GM23338 (cell line): ENCODE data around the gene TMEM229B. TPM values are rescaled to one million over a fixed set of nuclear protein-coding genes. Genes with fewer than 3 reads are reported as not detected.
A peak's percentile ranks its signal among the peaks of the same experiment; 100 is the strongest.

Experiments
- ATAC-seq: fragments of 200-7000 bp; cut with Tn5 transposase; 3 replicates; pipeline ENCODE4 v1.9.1; 2020
- DNase-seq: peaks from one replicate; pipeline ENCODE4 v3.0.0-alpha.2; 2015; ENCODE audit warnings: low spot score
- H2AFZ ChIP-seq: fragments of 200-600 bp; sonication (generic); 2 replicates; pipeline ENCODE4 v1.8.0; 2016; ENCODE audit warnings: antibody characterized with exemption, mild to moderate bottlenecking, moderate library complexity
- H3F3A ChIP-seq: fragments of 200-600 bp; sonication (generic); replicated peaks from 2 replicates; pipeline ENCODE4 v1.8.0; 2017; ENCODE audit warnings: antibody characterized with exemption, mixed run types, low read depth
- H3K27ac ChIP-seq: fragments of 200-600 bp; sonication (generic); 2 replicates; pipeline ENCODE4 v1.6.1; 2016; ENCODE audit warnings: low read depth
- H3K27me3 ChIP-seq: fragments of 200-600 bp; sonication (generic); 2 replicates; pipeline ENCODE4 v1.8.0; 2016; ENCODE audit warnings: mild to moderate bottlenecking, mixed run types, moderate library complexity; ENCODE audit not compliant: insufficient read depth
- H3K36me3 ChIP-seq: fragments of 200-600 bp; sonication (generic); 2 replicates; pipeline ENCODE4 v1.8.0; 2016; ENCODE audit warnings: mild to moderate bottlenecking; ENCODE audit not compliant: insufficient read depth
- H3K4me1 ChIP-seq: fragments of 200-600 bp; sonication (generic); 2 replicates; pipeline ENCODE4 v1.8.0; 2016; ENCODE audit warnings: mild to moderate bottlenecking, moderate library complexity; ENCODE audit not compliant: insufficient read depth
- H3K4me2 ChIP-seq: fragments of 200-600 bp; sonication (generic); 2 replicates; pipeline ENCODE4 v1.7.1; 2017; ENCODE audit warnings: mixed run types
- H3K4me3 ChIP-seq: fragments of 200-600 bp; sonication (generic); 2 replicates; pipeline ENCODE4 v1.6.1; 2016; ENCODE audit warnings: mixed run types
- H3K79me2 ChIP-seq: fragments of 200-600 bp; sonication (generic); replicated peaks from 2 replicates; pipeline ENCODE4 v1.8.0; 2017; ENCODE audit warnings: mild to moderate bottlenecking; ENCODE audit not compliant: insufficient read depth
- H3K9me2 ChIP-seq: fragments of 200-600 bp; sonication (generic); 2 replicates; pipeline ENCODE4 v1.8.0; 2017; ENCODE audit not compliant: insufficient read depth
- H4K20me1 ChIP-seq: fragments of 200-600 bp; sonication (generic); replicated peaks from 2 replicates; pipeline ENCODE4 v1.8.0; 2017; ENCODE audit warnings: mild to moderate bottlenecking; ENCODE audit not compliant: insufficient read depth
- H3K27ac Mint-ChIP-seq: 2 replicates; pipeline ENCODE4 v1.8.0; 2020; ENCODE audit warnings: inconsistent platforms, mild to moderate bottlenecking, moderate library complexity, mixed read lengths
- H3K27me3 Mint-ChIP-seq: 3 replicates; pipeline ENCODE4 v1.8.0; 2022; ENCODE audit warnings: low read depth, mild to moderate bottlenecking, moderate library complexity, mixed read lengths, inconsistent platforms; ENCODE audit not compliant: insufficient read depth, poor library complexity
- H3K36me3 Mint-ChIP-seq: 3 replicates; pipeline ENCODE4 v1.8.0; 2021; ENCODE audit warnings: low read depth, mild to moderate bottlenecking, inconsistent platforms, moderate library complexity, mixed read lengths
- H3K4me1 Mint-ChIP-seq: 3 replicates; pipeline ENCODE4 v1.8.0; 2020; ENCODE audit warnings: mild to moderate bottlenecking, inconsistent platforms, mixed read lengths
- H3K4me3 Mint-ChIP-seq: 3 replicates; pipeline ENCODE4 v1.8.0; 2021; ENCODE audit warnings: moderate library complexity, mild to moderate bottlenecking, inconsistent platforms, mixed read lengths
- H3K9me3 Mint-ChIP-seq: 3 replicates; pipeline ENCODE4 v1.8.0; 2020; ENCODE audit warnings: moderate library complexity, mild to moderate bottlenecking, inconsistent platforms, mixed read lengths
- CTCF ChIP-seq, 2 experiments: fragments of 200-600 bp in 1 of 2; sonication (generic) in 1 of 2; conservative IDR thresholded peaks; 2 replicates each; pipeline versions ENCODE4 v1.5.1 to v1.6.1; 2016 to 2017; ENCODE audit warnings: antibody characterized with exemption in 2 of 2, low read depth in 2 of 2, mild to moderate bottlenecking in 2 of 2, moderate library complexity in 1 of 2
- ETS1 ChIP-seq: IDR thresholded peaks from 2 replicates; pipeline ENCODE4 v1.6.1; 2016; ENCODE audit warnings: antibody characterized with exemption
- EZH2 ChIP-seq: fragments of 200-600 bp; sonication (generic); IDR thresholded peaks from one replicate; pipeline ENCODE4 v1.8.0; 2017; ENCODE audit warnings: antibody characterized with exemption, mild to moderate bottlenecking, low read depth; ENCODE audit not compliant: unreplicated experiment
- EZH2phosphoT487 ChIP-seq: fragments of 200-600 bp; sonication (generic); IDR thresholded peaks from one replicate; pipeline ENCODE4 v1.8.1; 2018; ENCODE audit warnings: antibody characterized with exemption; ENCODE audit not compliant: unreplicated experiment
- NANOG ChIP-seq: IDR thresholded peaks from 2 replicates; pipeline ENCODE4 v1.6.1; 2016; ENCODE audit warnings: antibody characterized with exemption, borderline replicate concordance
- STAT1 ChIP-seq: IDR thresholded peaks from one replicate; pipeline ENCODE4 v1.6.1; 2016; ENCODE audit warnings: antibody characterized with exemption; ENCODE audit not compliant: unreplicated experiment
- ZNF114 ChIP-seq: fragments of 250-450 bp; sonication (Bioruptor Pico); IDR thresholded peaks from 2 replicates; pipeline ENCODE4 v1.5.0; 2020; ENCODE audit warnings: mild to moderate bottlenecking, moderate library complexity
- ZNF331 ChIP-seq: fragments of 250-450 bp; sonication (Bioruptor Pico); IDR thresholded peaks from 2 replicates; pipeline ENCODE4 v1.5.0; 2020; ENCODE audit warnings: low read depth, mild to moderate bottlenecking, moderate library complexity
- ZNF462 ChIP-seq: fragments of 250-450 bp; sonication (Bioruptor Pico); IDR thresholded peaks from 2 replicates; pipeline ENCODE4 v1.5.0; 2020; ENCODE audit warnings: mild to moderate bottlenecking, moderate library complexity
- polyA plus RNA-seq: library from polyadenylated mRNA; unstranded; fragments of >200 nt; fragmentation: Nextera tagmentation; extraction: Ambion mirVana; gene quantifications from 2 replicates; pipeline ENCODE4 v1.2.1, GENCODE V29; 2016
- total RNA-seq: library from RNA; depleted of rRNA; stranded (reverse); fragments of >200 nt; shearing (Covaris generic); gene quantifications from 2 replicates; pipeline ENCODE4 v1.2.3, GENCODE V29; 2014

Gene TMEM229B
- total and polyA plus RNA-seq, 2 experiments from 2014 or later, result 0.42 to 2.4 TPM

DNA sequence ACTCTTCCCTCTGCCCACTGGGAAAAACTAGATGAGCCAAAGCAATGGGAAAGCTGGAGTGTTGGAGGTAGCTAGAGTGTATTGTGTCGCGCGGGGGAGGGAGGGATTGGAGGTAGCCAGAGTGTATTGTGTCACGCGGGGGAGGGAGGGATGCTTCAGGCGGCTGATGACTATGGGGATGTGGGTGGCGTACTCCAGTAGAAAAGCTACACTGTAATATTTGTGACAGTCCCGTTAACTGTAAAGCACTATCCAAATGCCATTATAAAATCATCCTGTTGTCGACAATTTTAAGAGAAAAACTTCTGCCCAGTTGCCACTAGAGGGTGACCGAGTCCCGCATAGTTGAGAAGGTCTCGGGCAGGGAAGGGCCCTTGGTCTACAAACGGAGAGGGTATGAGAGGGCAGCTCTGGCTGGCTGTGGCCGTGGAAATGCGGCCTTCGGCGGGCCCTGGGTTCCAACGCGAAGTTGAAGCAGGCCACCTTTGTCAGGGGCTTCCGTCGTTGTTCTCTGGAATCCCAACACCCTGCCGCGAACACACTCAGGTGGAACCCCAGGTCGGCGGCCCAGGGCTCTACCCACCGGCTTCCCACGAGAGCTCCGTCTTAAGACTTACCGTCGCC is 61.4 kb downstream of the TMEM229B start:
- peak overlapping the region; percentile 56; the same call in 1 of the 2 replicates for H3K4me2 ChIP-seq
- no peak overlapping the region for H3K27ac Mint-ChIP-seq
- TF ChIP-seq STAT1 (no peak), ETS1 (no peak), CTCF (conservative IDR thresholded peaks at IDR 0.05; ENCODE audit: low read depth in 2 of 2) (peak; percentile 87 to 93), NANOG (no peak), EZH2 (no peak)

DNA sequence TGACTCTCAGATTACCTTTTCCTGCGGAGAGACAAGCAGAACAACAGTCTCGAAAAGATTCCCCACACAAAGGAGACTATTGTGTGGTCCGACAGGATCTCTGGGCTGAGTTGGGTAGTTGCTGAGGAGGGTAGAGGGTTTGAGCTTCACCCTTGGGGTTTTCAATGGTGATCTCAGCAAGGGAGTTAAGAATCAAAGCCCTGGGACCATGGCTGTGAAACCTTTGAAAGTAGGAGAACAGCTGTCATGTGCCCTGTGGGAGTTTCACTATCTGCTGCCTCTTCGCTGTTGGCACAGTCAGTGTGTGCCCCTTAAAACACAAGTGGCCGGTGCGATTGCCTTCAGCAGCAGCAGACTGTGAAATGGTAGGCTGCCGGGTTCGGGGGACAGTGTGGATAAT is 62.4 kb downstream of the TMEM229B start:
- Mint-ChIP-seq H3K9me3 (no peaks in the 10 kb centered on the region), H3K27me3 (peaks cover 4% of the 10 kb centered on the region), H3K27ac (no peak overlapping the region), H3K4me3 (no peak overlapping the region), H3K4me1 (peaks cover 11% of the 10 kb centered on the region; the same call in 2 of the 3 replicates), H3K36me3 (no peaks in the 10 kb centered on the region)
- H3K4me2 ChIP-seq, result no peak overlapping the region
- DNase-seq (no peak), ATAC-seq (no peak)
- H3K4me3 ChIP-seq, result no peak overlapping the region
- H3K27me3 ChIP-seq, result no peaks in the 10 kb centered on the region
- H3K4me1 ChIP-seq, result peaks cover 4% of the 10 kb centered on the region; the same call in 1 of the 2 replicates
- peak overlapping the region; percentile 72; the same call in 1 of the 2 replicates for H2AFZ ChIP-seq
- no peaks in the 10 kb centered on the region for H3K79me2 ChIP-seq
- H3K27ac ChIP-seq, result no peak overlapping the region
- no peaks in the 10 kb centered on the region for H3K36me3 ChIP-seq
- H3F3A ChIP-seq, result no peaks in the 10 kb centered on the region
- H4K20me1 ChIP-seq, result no peaks in the 10 kb centered on the region
- no peaks in the 10 kb centered on the region for H3K9me2 ChIP-seq
- TF ChIP-seq ZNF462 (CRISPR knock-in tag) (no peak), EZH2phosphoT487 (no peak), STAT1 (no peak), ETS1 (no peak), ZNF114 (no peak), ZNF331 (CRISPR knock-in tag) (no peak)

More for the DNA sequence above, 61.4 kb downstream of the TMEM229B start:
- Histone ChIP-seq H3K79me2 (no peaks in the 10 kb centered on the region), H3K9me2 (no peaks in the 10 kb centered on the region), H3K27ac (no peak overlapping the region), H4K20me1 (no peaks in the 10 kb centered on the region), H3K4me3 (no peak overlapping the region), H2AFZ (peak overlapping the region; percentile 83), H3K36me3 (no peaks in the 10 kb centered on the region), H3K27me3 (no peaks in the 10 kb centered on the region), H3F3A (no peaks in the 10 kb centered on the region), H3K4me1 (peaks cover 8% of the 10 kb centered on the region; the same call in 1 of the 2 replicates)
- Mint-ChIP-seq H3K4me1 (peaks cover 14% of the 10 kb centered on the region; the same call in 2 of the 3 replicates), H3K9me3 (no peaks in the 10 kb centered on the region), H3K4me3 (no peak overlapping the region), H3K27me3 (peaks cover 4% of the 10 kb centered on the region), H3K36me3 (no peaks in the 10 kb centered on the region)
- ATAC-seq (peak; percentile 96), DNase-seq (peak; percentile 95)
